Measurements from ENCODE around the gene MAOB. TPM values are rescaled to one million over a fixed set of nuclear protein-coding genes. Genes with fewer than 3 reads are reported as not detected.

Gene MAOB
- total RNA-seq, 1 experiment from 2014 or later, result 1.1 TPM

GRCh38 chrX:43817444-43817843, 64.8 kb downstream of the MAOB start:
- no peak overlapping the region for H3T11ph ChIP-seq (ENCODE audit: low read length)
- peaks cover 36 to 49% of the 10 kb centered on the region in 2 experiments for H3K9me3 Mint-ChIP-seq
- no peak overlapping the region for H3K4ac ChIP-seq (ENCODE audit: low read depth, low read length)
- no peaks in the 10 kb centered on the region for H3K79me2 ChIP-seq (ENCODE audit: insufficient read depth, low read length)
- no peaks in the 10 kb centered on the region for H3K36me3 Mint-ChIP-seq (ENCODE audit: insufficient read depth in 1 of 3, low read depth in 3 of 3)
- no peaks in the 10 kb centered on the region for H3K4me1 Mint-ChIP-seq
- H4K5ac ChIP-seq (ENCODE audit: insufficient read length, low read depth, low read length), result no peak overlapping the region
- H2BK12ac ChIP-seq (ENCODE audit: insufficient read length, low read depth, low read length), result no peak overlapping the region
- H2AFZ ChIP-seq (ENCODE audit: low read length), result no peak overlapping the region
- no peaks in the 10 kb centered on the region for H3K4me1 ChIP-seq (ENCODE audit: insufficient read depth, low read length)
- no peaks in the 10 kb centered on the region for H4K20me1 ChIP-seq (ENCODE audit: control insufficient read depth, insufficient read depth, insufficient read length)
- TF ChIP-seq CTCF (conservative IDR thresholded peaks at IDR 0.05), result no peak
- H3K9ac ChIP-seq (ENCODE audit: extremely low read depth, insufficient read length, low read length), result no peak overlapping the region
- no peak overlapping the region for H3K14ac ChIP-seq (ENCODE audit: insufficient read depth, low read length)
- no peak overlapping the region for H3K4me2 ChIP-seq (ENCODE audit: insufficient read depth, insufficient read length, low read length)
- no peak overlapping the region for H4K8ac ChIP-seq (replicated peaks; ENCODE audit: insufficient read length, low read depth, low read length)
- H4K91ac ChIP-seq (ENCODE audit: insufficient read length, low read depth, low read length), result no peak overlapping the region
- H3K23me2 ChIP-seq (ENCODE audit: insufficient read length, low read depth, low read length, poor library complexity, severe bottlenecking), result no peaks in the 10 kb centered on the region
- H3K27ac ChIP-seq (ENCODE audit: insufficient read length, low read depth, low read length), result no peak overlapping the region
- H2BK15ac ChIP-seq (ENCODE audit: low read depth, low read length), result no peak overlapping the region
- DNase-seq, result no peak
- H2AK5ac ChIP-seq (ENCODE audit: insufficient read length, low read length), result no peak overlapping the region
- H2BK5ac ChIP-seq (ENCODE audit: insufficient read length, low read length), result no peak overlapping the region
- no CpG with 5 or more reads among the region's 3 CpGs for WGBS (ENCODE audit: extremely low coverage, insufficient read length, low lambda C conversion rate)
- no peak overlapping the region for H3K4me3 Mint-ChIP-seq
- H2BK120ac ChIP-seq (ENCODE audit: low read depth, low read length, poor library complexity, severe bottlenecking), result no peak overlapping the region
- peaks cover 2% of the 10 kb centered on the region; the same call in 1 of the 2 replicates for H3K27me3 Mint-ChIP-seq (ENCODE audit: low read depth)
- no peaks in the 10 kb centered on the region for H3K27me3 ChIP-seq (ENCODE audit: insufficient read depth, low read length)
- H3K79me1 ChIP-seq (ENCODE audit: insufficient read depth, low read depth, low read length, poor library complexity, severe bottlenecking), result no peaks in the 10 kb centered on the region
- H3K23ac ChIP-seq (ENCODE audit: insufficient read length, low read depth, low read length), result no peak overlapping the region
- H3K18ac ChIP-seq (ENCODE audit: insufficient read length, low read depth, low read length), result no peak overlapping the region
- no peaks in the 10 kb centered on the region for H3K9me3 ChIP-seq (ENCODE audit: control insufficient read depth, low read depth, low read length)
- no peak overlapping the region for H2BK20ac ChIP-seq (ENCODE audit: low read depth, low read length, poor library complexity, severe bottlenecking)
- no peak overlapping the region for H3K27ac Mint-ChIP-seq
- H3K56ac ChIP-seq (ENCODE audit: insufficient read length, low read depth, low read length), result no peak overlapping the region
